Transverse colon (tissue), 4 donors: ENCODE data around the gene MOB3B.

Experiments used
- CTCF ChIP-seq, 5 experiments: fragments of 200-600 bp in 3 of 5; fragments of 450-650 bp in 2 of 5; sonication (generic) in 3 of 5; IDR thresholded peaks; 1 replicate in 2 of 5; 2 replicates in 3 of 5; pipeline ENCODE4 v1.5.1; 2016 to 2017; ENCODE audit warnings: antibody characterized with exemption in 5 of 5, inconsistent platforms in 3 of 5, mild to moderate bottlenecking in 2 of 5, moderate library complexity in 1 of 5
- POLR2A ChIP-seq: fragments of 450-650 bp; IDR thresholded peaks from one replicate; pipeline ENCODE4 v1.6.1; 2016; ENCODE audit warnings: antibody characterized with exemption, mild to moderate bottlenecking, moderate library complexity
- POLR2AphosphoS5 ChIP-seq, 3 donors: sonication (generic); formaldehyde crosslinking; IDR thresholded peaks; one replicate each; pipeline ENCODE4 v1.6.1; 2016; ENCODE audit warnings: antibody characterized with exemption in 3 of 3

GRCh38 chr9:27340285-27340674 lies 189.3 kb downstream of the MOB3B start:
- TF ChIP-seq CTCF (IDR thresholded peaks at IDR 0.05) = no peak
- TF ChIP-seq POLR2A = no peak
- no peak for TF ChIP-seq POLR2AphosphoS5 (IDR thresholded peaks at IDR 0.05)
